ENCODE results near the gene ANKRD63. TPM values are rescaled to one million over a fixed set of nuclear protein-coding genes. Genes with fewer than 3 reads are reported as not detected.

Gene ANKRD63
- total and polyA plus RNA-seq, 9 of the 15 experiments (the other 6 are each of a cell fraction or from before 2014, with no cell fraction given): 1.3 to 2.0 (median 1.8) TPM; not detected in 6

DNA sequence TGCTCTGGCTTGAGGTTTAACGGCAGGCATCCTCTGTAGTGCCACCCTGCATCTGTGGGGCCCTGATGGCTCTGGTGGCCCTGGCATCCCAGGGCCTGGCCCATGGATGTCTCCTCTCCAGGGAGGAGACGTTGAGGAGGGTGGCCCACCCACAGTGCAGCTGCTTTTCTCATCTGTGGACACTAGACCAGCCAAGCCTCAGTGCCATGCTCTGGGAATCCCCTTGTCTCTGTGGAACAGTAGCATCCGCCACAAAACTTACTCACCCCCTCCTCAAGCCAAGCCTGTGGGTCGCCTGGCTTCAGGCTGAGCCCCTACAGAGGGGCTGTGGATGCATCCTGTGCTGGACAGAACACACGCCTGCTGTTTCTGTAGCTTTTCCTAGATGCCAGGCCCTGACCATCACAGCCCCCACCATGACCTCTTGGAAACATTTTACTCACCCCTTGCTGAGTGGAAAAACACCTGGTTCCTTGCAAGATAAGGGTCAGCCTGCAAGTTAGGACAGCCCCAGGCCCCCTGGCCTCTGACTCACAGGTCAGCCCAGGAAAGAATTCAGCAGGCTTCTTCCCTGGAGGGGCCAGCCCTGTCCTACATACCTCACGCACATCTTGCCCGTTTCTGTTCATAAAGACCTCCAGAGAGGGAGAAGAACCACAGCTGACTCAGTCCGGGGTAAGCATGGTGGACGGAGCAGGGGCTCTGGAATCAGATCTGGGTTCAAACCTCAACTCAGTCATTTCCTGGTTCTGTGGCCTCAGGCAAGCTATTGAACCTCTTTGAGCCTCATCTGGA is 25.0 kb downstream of the ANKRD63 start (continued):
- TF ChIP-seq NR2C2 (CRISPR knock-in tag; IDR thresholded peaks at IDR 0.05): no peak
- peak; percentile 46; the same call in 1 of the 2 replicates for TF ChIP-seq NR2C2 (tag; IDR thresholded peaks at IDR 0.05)
- TF ChIP-seq, protein P1, sequence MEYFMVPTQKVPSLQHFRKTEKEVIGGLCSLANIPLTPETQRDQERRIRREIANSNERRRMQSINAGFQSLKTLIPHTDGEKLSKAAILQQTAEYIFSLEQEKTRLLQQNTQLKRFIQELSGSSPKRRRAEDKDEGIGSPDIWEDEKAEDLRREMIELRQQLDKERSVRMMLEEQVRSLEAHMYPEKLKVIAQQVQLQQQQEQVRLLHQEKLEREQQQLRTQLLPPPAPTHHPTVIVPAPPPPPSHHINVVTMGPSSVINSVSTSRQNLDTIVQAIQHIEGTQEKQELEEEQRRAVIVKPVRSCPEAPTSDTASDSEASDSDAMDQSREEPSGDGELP (CRISPR knock-in tag; IDR thresholded peaks at IDR 0.05; ENCODE audit: borderline replicate concordance): peak; percentile 22; the same call in 1 of the 2 replicates
- TF ChIP-seq CBFA2T3 (IDR thresholded peaks at IDR 0.05): peak; percentile 39
- TF ChIP-seq ARID1B (IDR thresholded peaks at IDR 0.05): peak; percentile 39; the same call in 1 of the 2 replicates
- peak; percentile 34; the same call in 1 of the 2 replicates for TF ChIP-seq JUND (IDR thresholded peaks at IDR 0.05; ENCODE audit: borderline replicate concordance, low read depth, low read length)
- TF ChIP-seq JUND (tag; IDR thresholded peaks at IDR 0.05; ENCODE audit: borderline replicate concordance, low read depth, low read length): no peak
- TF ChIP-seq ZBTB7A (IDR thresholded peaks at IDR 0.05; ENCODE audit: borderline replicate concordance, control insufficient read depth, low read depth, low read length): 0 out of 2 replicates have a peak, but pooled peaks have one; percentile 38
- no peak for TF ChIP-seq HSF4 (CRISPR knock-in tag; IDR thresholded peaks at IDR 0.05; ENCODE audit: borderline replicate concordance)
- no peak for TF ChIP-seq PHB2 (IDR thresholded peaks at IDR 0.05; ENCODE audit: low read depth)
- TF ChIP-seq DPF2 (IDR thresholded peaks at IDR 0.05): 0 out of 2 replicates have a peak, but pooled peaks have one; percentile 20
- TF ChIP-seq ATF3 (IDR thresholded peaks at IDR 0.05): peak; percentile 34; the same call in 1 of the 2 replicates
- no peak for TF ChIP-seq ATF3 (CRISPR knock-in tag; conservative IDR thresholded peaks at IDR 0.05)

Measured in K562 (cell line).